ENCODE data around the gene NTRK3.
"Not testable (repeated sequence)": the region's sequence is repeated elsewhere in the genome, so short reads cannot be mapped to it uniquely, and the experiment has no call there.

DNA sequence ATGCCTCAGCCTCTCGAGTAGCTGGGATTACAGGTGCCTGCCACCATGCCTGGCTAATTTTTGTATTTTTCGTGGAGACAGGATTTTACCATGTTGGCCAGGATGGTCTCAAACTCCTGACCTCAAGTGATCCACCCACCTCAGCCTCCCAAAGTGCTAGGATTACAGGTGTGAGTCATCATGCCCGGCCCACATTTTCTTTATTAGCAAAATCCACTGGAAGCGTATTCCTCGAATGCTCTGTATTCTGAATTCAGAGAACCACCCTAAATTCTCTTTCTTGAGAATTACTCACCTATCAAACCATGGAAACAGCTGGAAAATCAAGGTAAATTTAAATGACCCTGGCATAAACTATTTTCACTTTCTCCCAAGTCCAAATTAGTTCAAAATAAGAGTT is 223.1 kb downstream of the NTRK3 start:
- not testable (repeated sequence) for TF ChIP-seq POLR2A (IDR thresholded peaks at IDR 0.05; ENCODE audit: low read length); GATA1 (IDR thresholded peaks at IDR 0.05; ENCODE audit: low read depth, low read length)

Measured in erythroblast (primary cell).